Fibroblast of skin of scalp (primary cell): Measurements from ENCODE around the gene HTRA2.

Experiments
- DNase-seq: peaks from one replicate; pipeline ENCODE4 v3.0.0-alpha.2; 2013

Gene HTRA2

GRCh38 chr2:74562126-74562775, 32.5 kb downstream of the HTRA2 start:
- no peak for DNase-seq

- DNase-seq: peak; percentile 76
Measured at GRCh38 chr2:74564222-74564621, 34.5 kb downstream of the HTRA2 start.

GRCh38 chr2:74566076-74566753, 36.5 kb downstream of the HTRA2 start:
- DNase-seq: no peak

- DNase-seq: peak; percentile 99
Measured at GRCh38 chr2:74566754-74567085, 37.0 kb downstream of the HTRA2 start.

GRCh38 chr2:74567881-74568280, 38.1 kb downstream of the HTRA2 start:
- peak; percentile 86 for DNase-seq

- no peak for DNase-seq
Measured at GRCh38 chr2:74569686-74570085, 40.0 kb downstream of the HTRA2 start.

GRCh38 chr2:74571058-74571457, 41.3 kb downstream of the HTRA2 start:
- no peak for DNase-seq

- no peak for DNase-seq
Measured at GRCh38 chr2:74572178-74572925, 42.6 kb downstream of the HTRA2 start.

GRCh38 chr2:74573747-74574562, 44.2 kb downstream of the HTRA2 start:
- DNase-seq: peak; percentile 66

- no peak for DNase-seq
Measured at GRCh38 chr2:74575320-74575719, 45.6 kb downstream of the HTRA2 start.

- DNase-seq: no peak
Measured at GRCh38 chr2:74576211-74576862, 46.6 kb downstream of the HTRA2 start.

- DNase-seq: peak; percentile 78
Measured at GRCh38 chr2:74576863-74577229, 47.1 kb downstream of the HTRA2 start.

GRCh38 chr2:74577448-74577847, 47.7 kb downstream of the HTRA2 start:
- DNase-seq: no peak

GRCh38 chr2:74578408-74578807, 48.7 kb downstream of the HTRA2 start:
- no peak for DNase-seq

- DNase-seq: no peak
Measured at GRCh38 chr2:74581463-74581862, 51.7 kb downstream of the HTRA2 start.

GRCh38 chr2:74582184-74582583, 52.5 kb downstream of the HTRA2 start:
- no peak for DNase-seq
